Measurements from ENCODE around the gene CD247.

GRCh38 chr1:167412920-167413319 lies 105.4 kb downstream of the CD247 start:
- TF ChIP-seq EZH2 (IDR thresholded peaks at IDR 0.05; ENCODE audit: insufficient read depth, poor library complexity, severe bottlenecking) (no peak), EZH2phosphoT487 (IDR thresholded peaks at IDR 0.05; ENCODE audit: insufficient read depth, low read depth) (no peak)

All from GM23248 (cell line).